Measurements from ENCODE around the gene TBX5.

DNA sequence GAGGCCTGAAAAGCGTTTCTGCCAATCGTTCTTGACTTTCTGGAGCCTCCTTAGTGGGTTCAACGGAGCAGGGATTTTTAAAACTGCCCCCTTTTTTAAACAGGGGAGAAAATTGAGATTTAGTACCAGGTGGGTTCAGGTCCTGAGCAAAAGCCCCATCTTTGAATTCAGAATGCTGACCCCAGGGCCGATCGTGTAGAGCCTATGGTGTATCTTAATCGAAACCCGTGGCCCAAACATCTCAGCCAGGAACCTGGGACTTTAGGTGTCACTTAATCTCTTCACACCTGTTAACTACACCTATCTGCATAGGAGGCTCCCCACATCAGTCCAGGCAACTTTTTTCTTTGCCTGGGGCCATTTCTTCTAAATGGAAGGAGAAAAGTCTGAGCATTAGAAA is 6.4 kb upstream of the TBX5 start:
- TF ChIP-seq, protein P1, sequence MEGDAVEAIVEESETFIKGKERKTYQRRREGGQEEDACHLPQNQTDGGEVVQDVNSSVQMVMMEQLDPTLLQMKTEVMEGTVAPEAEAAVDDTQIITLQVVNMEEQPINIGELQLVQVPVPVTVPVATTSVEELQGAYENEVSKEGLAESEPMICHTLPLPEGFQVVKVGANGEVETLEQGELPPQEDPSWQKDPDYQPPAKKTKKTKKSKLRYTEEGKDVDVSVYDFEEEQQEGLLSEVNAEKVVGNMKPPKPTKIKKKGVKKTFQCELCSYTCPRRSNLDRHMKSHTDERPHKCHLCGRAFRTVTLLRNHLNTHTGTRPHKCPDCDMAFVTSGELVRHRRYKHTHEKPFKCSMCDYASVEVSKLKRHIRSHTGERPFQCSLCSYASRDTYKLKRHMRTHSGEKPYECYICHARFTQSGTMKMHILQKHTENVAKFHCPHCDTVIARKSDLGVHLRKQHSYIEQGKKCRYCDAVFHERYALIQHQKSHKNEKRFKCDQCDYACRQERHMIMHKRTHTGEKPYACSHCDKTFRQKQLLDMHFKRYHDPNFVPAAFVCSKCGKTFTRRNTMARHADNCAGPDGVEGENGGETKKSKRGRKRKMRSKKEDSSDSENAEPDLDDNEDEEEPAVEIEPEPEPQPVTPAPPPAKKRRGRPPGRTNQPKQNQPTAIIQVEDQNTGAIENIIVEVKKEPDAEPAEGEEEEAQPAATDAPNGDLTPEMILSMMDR (IDR thresholded peaks at IDR 0.05) = no peak
- no peak for TF ChIP-seq EZH2 (IDR thresholded peaks at IDR 0.05; ENCODE audit: borderline replicate concordance, insufficient read depth, low read depth, low read length, poor library complexity, severe bottlenecking)

All from B cell (primary cell).